NCI-H1694 treated with DMSO at 0.1 percent for 48 hours (cell line): ENCODE measurements around the gene INSR.
"Not testable (repeated sequence)": the region's sequence is repeated elsewhere in the genome, so short reads cannot be mapped to it uniquely, and the experiment has no call there.

Source experiments
- DNase-seq: peaks from one replicate; lab custom pipeline; 2025; lab: John Stamatoyannopoulos, UW

Gene INSR

GRCh38 chr19:7293762-7294557 lies at the start of gene INSR:
Gene INSR (minus strand): TSS chr19:7294414. CDS start chr19:7293891, 523 bp downstream.
- peak; percentile 21 for DNase-seq

- DNase-seq = no peak
Observed at GRCh38 chr19:7342143-7342542, 47.9 kb upstream of the INSR start.

- DNase-seq = peak; percentile 59
Observed at GRCh38 chr19:7340959-7341837, 47.0 kb upstream of the INSR start.

GRCh38 chr19:7337380-7338194 lies 43.4 kb upstream of the INSR start:
- DNase-seq = peak; percentile 3

GRCh38 chr19:7336321-7336973 lies 42.2 kb upstream of the INSR start:
- no peak for DNase-seq

GRCh38 chr19:7333198-7334118 lies 39.2 kb upstream of the INSR start:
- no peak for DNase-seq

- no peak for DNase-seq
Observed at GRCh38 chr19:7331446-7331845, 37.2 kb upstream of the INSR start.

GRCh38 chr19:7328647-7329046 lies 34.4 kb upstream of the INSR start:
- no peak for DNase-seq

GRCh38 chr19:7327802-7328201 lies 33.6 kb upstream of the INSR start:
- no peak for DNase-seq

- no peak for DNase-seq
Observed at GRCh38 chr19:7326105-7326877, 32.1 kb upstream of the INSR start.

GRCh38 chr19:7318176-7318575 lies 24.0 kb upstream of the INSR start:
- no peak for DNase-seq

- no peak for DNase-seq
Observed at GRCh38 chr19:7312816-7313215, 18.6 kb upstream of the INSR start.

GRCh38 chr19:7311911-7312310 lies 17.7 kb upstream of the INSR start:
- no peak for DNase-seq

- not testable (repeated sequence) for DNase-seq
Observed at GRCh38 chr19:7308327-7308726, 14.1 kb upstream of the INSR start.

GRCh38 chr19:7307590-7308218 lies 13.5 kb upstream of the INSR start:
- DNase-seq = no peak

GRCh38 chr19:7304200-7304599 lies 10.0 kb upstream of the INSR start:
- no peak for DNase-seq

GRCh38 chr19:7303470-7303869 lies 9.3 kb upstream of the INSR start:
- DNase-seq = no peak

GRCh38 chr19:7301525-7301924 lies 7.3 kb upstream of the INSR start:
- DNase-seq = no peak

GRCh38 chr19:7297742-7298141 lies 3.5 kb upstream of the INSR start:
- DNase-seq = no peak
